HepG2 (cell line): ENCODE data around the gene ARHGAP23.

ENCODE experiments used
- HNRNPUL1 ChIP-seq: fragments of 200-400 bp; formaldehyde crosslinking; IDR thresholded peaks from 2 replicates; pipeline ENCODE4 v1.6.1; 2017; ENCODE audit warnings: low read depth, mild to moderate bottlenecking, low read length, moderate library complexity
- RNF2 ChIP-seq: fragments of 450-650 bp; conservative IDR thresholded peaks from 2 replicates; pipeline ENCODE4 v1.6.1; 2016; ENCODE audit warnings: low read depth
- TARDBP ChIP-seq: sonication (generic); formaldehyde crosslinking; IDR thresholded peaks from 2 replicates; pipeline ENCODE4 v1.8.0; 2022; ENCODE audit warnings: mild to moderate bottlenecking, missing genetic modification reagents
- ZFP36 ChIP-seq: fragments of 150-350 bp; IDR thresholded peaks from 2 replicates; pipeline ENCODE4 v1.6.1; 2018; ENCODE audit warnings: borderline replicate concordance, low read length, low read depth; ENCODE audit not compliant: partially characterized antibody
- ZNF274 ChIP-seq: sonication (generic); formaldehyde crosslinking; IDR thresholded peaks from 2 replicates; pipeline ENCODE4 v1.5.1; 2020; ENCODE audit warnings: mild to moderate bottlenecking, missing genetic modification reagents
- ZNF878 ChIP-seq: sonication (generic); formaldehyde crosslinking; IDR thresholded peaks from 2 replicates; pipeline ENCODE4 v1.8.1; 2023; ENCODE audit warnings: mild to moderate bottlenecking, missing genetic modification reagents, moderate library complexity
- TF ChIP-seq, protein P1 (sequence below): sonication (generic); formaldehyde crosslinking; IDR thresholded peaks from 2 replicates; pipeline ENCODE4 v1.4.0; 2020; ENCODE audit warnings: missing genetic modification reagents

GRCh38 chr17:38428112-38428642, at the start of gene ARHGAP23:
- TF ChIP-seq ZFP36 (no peak), ZNF878 (CRISPR knock-in tag) (no peak), RNF2 (no peak), HNRNPUL1 (no peak), TARDBP (CRISPR knock-in tag) (no peak), ZNF274 (no peak)
- TF ChIP-seq, protein P1, sequence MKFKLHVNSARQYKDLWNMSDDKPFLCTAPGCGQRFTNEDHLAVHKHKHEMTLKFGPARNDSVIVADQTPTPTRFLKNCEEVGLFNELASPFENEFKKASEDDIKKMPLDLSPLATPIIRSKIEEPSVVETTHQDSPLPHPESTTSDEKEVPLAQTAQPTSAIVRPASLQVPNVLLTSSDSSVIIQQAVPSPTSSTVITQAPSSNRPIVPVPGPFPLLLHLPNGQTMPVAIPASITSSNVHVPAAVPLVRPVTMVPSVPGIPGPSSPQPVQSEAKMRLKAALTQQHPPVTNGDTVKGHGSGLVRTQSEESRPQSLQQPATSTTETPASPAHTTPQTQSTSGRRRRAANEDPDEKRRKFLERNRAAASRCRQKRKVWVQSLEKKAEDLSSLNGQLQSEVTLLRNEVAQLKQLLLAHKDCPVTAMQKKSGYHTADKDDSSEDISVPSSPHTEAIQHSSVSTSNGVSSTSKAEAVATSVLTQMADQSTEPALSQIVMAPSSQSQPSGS (CRISPR knock-in tag), result no peak
